GM21529 (cell line): Measurements from ENCODE around the gene EMP1.
A peak's percentile ranks its signal among the peaks of the same experiment; 100 is the strongest.

Source experiments
- ATAC-seq: cut with Tn5 transposase; IDR thresholded peaks from one replicate; pipeline ENCODE4 v1.9.1; 2021; ENCODE audit not compliant: unreplicated experiment

The EMP1 gene, protein sequence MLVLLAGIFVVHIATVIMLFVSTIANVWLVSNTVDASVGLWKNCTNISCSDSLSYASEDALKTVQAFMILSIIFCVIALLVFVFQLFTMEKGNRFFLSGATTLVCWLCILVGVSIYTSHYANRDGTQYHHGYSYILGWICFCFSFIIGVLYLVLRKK

DNA sequence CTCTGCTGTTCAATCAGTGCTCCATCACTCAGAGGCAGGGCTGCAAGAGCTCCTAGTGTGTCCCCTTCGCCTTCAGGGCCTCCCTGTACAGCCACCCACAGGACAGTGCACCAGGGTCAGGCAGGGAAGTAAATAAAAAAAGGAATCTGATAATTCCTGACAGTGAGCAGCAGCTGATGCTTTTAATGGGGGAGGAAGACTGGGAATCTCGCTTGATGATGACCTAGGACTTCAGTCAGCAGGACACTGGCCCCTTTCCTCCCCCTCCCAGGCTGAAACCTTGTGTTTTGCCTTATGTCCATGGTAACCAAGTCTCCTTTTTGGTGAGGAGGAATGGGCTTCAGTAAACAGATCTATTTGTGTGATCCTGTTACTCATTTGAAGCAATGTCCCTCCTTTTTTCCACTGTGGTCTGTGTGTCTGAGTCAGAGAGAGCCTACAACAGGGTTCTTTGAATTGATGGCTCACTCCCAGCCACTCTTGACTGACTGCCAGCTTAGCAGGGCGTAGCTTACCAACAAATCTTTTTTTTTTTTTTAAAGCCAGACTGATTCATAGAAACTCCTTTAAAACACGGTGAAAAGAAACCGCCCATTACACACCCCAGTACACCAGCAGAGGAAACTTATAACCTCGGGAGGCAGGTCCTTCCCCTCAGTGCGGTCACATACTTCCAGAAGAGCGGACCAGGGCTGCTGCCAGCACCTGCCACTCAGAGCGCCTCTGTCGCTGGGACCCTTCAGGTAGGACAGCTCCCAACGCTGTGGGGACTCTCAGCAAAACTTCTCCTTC is at the start of gene EMP1:
EMP1 (plus strand) TSS at position 597 of the 792 bp plus-strand sequence. CDS start 14,785 bp downstream, outside the sequence.
- ATAC-seq = peak; percentile 87

DNA sequence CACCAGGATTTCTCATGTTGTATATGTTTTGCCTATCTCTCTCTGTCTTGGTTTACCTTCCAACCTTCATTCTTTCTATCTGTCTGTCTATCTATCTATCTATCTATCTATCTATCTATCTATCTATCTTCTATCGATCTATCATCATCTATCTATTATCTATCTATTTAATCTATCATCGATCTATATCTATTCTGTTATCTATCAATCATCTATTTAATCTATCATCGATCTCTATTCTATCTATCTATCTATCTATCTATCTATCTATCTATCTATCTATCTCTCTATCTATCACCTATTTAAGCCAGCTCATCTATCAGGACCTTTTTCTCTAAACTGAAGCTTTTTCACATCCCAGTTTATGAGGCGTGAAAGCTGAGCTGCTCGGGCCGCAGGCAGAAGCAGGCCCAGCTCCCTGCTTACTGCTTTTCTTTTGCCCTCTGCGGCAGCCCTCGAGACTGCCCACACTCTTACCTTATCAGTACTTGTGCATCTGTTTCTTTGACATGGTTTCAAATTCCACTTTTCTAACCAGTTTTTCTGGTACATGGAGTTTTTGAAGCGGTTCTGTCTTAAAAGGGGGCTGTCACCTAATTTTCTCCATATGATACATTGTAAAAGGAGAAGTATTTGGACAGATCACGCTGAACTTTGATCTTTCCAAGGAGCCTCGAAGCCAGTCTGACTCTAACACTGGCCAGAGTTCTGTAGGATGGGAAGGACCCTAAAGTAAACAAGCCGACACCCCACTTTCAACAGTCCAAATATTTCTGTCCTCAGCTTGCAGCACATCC is 48.6 kb upstream of the EMP1 start:
- ATAC-seq = no peak

DNA sequence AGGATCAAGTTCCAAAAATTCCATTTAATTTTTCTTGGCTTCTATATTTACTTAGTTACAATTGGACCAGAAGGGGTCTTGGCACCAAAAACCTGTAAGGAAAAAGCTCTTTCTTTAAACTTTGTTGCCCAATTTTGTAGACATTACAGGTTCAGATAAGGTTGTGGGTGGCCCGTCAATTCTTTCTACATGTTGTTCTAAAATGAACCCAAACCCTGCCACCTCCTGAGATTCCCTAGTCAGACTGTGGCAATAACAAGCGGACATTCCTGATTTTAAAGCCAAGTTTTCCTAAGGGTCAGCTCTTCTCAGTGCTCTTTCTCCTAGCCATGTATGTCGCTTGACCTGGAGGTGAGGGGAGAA is 48.1 kb upstream of the EMP1 start:
- ATAC-seq = no peak

DNA sequence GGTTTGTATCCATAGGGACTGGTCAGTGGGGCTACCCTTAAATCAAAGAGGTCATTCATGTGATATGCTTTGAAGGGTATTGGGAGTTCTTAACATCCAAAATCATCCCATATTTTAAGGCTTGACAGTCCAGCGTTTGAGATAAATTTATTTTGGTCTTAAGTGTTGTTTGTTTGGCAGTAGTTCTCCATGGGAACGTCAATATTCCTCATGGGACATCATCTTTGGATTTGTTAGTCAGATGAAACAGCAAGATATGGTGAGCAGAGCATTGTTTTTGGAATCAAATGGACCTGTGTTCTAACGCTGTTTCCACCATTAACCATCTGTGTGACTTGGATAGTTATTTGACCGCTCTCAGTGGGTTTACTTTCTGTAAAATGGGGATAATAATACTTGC is 47.1 kb upstream of the EMP1 start:
- ATAC-seq = no peak

DNA sequence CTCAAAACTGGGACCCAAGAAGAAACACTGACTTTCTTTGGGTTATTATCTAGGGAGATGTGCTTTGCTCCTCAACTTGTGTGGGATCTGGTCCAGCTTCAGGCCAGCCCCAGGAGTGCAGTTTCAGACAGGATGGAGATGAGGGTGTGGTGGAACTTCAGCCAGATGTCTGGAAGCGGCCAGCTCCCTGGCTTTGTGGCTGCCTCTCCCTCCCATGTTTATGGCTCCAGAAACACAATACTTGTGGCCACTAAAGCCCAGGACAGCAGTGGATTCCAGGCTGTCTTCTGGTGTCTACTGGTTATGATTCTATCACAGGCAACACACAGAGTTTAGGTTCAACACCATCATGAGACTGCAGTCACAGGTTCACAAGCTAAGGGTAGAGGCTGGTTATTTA is 44.2 kb upstream of the EMP1 start:
- ATAC-seq = no peak

DNA sequence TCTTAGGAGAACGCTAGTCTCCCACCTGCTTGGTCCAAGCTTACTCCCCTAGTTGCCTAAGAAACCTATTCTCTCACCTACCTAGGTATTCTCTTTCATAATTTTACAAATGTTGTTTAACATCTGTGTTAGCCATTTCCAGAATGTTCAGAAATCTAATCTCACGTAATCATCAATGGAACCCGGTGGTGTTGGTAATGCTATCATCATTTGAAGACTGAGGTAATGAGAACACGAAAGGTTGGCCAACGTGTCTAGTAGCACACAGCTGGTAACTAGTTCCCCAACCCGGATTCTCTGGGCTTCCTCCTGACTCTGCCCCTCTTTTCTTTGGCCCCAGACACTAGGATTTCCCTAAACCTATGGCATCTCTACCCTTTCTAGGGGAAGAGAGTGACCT is 43.8 kb upstream of the EMP1 start:
- no peak for ATAC-seq

DNA sequence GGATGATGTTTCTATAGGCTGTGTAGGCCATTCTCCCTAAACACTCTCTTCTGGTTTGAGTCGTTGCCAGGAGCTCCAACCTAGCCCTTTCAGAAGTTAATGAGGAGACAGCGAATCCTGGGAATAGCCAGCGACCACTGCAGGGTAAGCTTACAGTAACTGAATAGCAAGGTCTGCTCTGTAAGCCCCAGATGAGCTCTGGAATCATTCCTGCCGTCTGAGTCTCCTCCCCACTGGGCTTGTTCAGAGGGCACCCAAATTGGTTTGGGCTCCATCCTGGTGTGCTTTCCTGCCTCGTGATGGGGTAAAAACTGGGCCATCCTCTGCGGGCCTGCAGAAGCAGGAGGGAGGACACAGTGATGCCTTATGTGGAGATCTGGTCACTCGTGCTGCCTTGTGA is 43.3 kb upstream of the EMP1 start:
- ATAC-seq = no peak

DNA sequence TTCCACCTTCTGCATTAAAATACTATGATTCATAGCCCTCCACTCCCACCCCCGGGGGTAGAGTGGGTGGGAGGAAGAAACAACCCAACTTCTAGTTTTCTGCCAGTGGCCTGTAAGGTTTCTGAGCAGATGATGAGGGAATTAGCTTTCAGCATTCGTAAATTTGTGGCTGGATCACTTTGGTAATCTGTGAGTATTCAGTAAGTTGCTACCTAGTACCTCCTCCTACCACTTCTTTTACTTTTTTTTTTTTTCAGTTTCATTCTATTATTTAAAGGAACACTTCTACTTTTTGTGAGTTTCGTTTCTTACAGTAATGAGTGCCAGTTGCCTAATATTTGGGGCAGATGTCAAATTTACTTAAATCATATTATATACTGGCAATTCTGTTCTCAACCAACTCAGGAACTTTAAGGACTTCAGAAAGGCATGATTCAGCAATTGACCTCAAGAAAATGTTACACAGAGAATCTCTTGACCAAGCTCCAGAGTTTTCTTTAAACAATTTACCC is 42.4 kb upstream of the EMP1 start:
- no peak for ATAC-seq

DNA sequence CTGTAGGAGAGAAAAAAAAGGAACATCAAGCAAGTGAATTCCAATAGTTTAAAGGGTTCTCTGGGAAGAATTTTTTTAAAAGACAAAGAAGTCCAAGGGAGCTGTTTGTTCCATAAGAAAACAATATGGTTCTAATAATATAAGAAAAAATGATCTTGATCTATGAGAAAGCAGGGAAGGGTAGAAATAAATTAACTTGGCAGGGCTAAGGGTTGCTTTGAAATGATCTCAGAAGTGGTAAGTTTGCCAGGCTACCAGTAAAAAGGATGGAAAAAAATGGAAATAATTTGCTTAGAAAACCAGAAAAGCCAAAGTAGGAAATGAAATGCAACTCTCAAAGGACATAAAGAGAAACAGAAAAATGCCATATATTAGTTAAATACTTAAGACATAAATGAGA is 41.7 kb upstream of the EMP1 start:
- no peak for ATAC-seq

DNA sequence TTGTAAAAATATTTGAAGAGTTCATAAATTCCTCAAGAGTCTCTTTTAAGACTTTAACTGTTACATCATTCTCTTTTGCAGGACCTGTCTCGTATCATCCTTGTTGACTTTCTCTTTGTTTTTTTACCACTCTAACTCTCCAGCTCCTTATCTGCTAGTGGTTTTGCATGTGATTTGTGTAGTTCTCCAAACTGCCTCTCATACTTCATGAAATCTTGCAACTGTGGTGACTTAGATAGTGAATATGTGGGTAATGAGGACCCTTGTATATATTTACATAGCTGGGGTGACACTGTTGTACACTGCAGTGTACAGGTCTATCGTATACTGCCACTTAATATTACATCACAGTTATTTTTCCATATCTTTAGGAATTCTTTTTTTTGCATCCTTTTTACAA is 40.2 kb upstream of the EMP1 start:
- ATAC-seq = no peak

DNA sequence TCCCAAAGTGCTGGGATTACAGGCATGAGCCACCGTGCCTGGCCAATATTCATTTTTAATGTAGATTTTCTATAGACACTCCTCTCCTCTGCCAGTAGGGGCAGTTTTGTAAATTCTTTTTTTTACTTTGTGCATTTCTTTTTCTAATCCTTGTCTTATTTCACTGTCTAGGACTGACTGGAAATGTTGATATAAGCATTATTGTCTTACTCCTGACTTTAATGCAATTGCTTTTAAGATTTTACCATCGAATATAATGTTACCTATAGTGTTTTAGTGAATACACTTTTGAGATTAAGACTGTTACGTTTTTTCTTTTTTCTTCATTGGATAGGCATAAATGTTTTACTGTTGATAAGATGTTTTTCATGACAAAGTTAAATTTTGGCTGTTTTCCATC is 35.4 kb upstream of the EMP1 start:
- no peak for ATAC-seq

DNA sequence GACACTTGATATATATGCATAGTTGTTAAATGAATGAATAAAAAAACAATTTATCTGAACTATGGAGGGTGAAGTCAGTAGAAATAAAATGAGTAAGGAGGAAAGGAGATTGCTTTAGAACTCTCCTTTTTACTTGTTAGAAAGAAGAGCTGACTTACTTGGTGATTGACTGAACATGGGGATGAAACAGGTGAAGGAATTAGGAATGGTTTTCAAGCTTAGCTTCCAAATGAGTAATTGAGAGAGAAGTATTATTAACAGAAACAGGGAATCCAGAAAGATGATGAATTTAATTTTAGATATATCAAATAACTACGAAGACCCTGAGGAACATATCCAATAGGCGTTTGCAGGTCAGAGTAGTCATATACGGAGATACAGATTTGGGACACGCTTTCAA is 33.6 kb upstream of the EMP1 start:
- ATAC-seq = no peak

DNA sequence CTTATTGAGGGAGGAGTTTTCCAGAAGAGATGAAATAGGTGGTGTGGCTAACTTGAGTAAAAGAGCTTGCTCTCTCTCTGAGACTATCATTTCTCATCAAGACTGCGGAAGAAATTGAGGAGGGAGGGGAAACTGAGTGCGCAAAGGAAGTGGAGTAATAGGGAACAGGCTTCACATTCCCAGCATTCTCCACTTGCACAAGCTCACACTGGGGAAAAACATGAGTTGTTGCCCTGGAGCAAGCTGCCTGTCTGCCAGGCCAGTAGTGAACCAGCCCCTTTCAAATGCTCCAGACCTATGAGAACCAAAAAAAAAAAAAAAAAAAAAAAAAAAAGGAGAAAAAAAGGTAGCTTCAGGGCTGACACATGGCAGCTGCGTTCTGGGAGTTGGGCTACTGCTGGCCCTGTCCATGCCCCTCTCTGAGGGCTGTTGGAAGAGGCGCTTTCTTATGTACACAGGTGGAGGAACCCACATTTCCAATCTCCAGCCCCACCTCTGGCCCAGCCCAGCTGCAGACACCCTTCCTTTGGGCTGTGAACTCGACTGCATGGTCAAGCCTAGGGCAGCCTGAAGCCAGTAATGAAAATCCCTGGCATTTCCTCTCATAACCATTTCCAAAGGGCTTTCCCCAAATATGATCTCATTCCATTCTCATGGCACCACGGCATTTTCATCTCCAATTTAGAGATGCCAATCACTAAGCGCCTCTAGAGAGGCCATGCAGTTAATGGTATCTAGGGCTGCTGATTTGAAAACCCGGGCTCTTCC is 32.5 kb upstream of the EMP1 start:
- no peak for ATAC-seq

DNA sequence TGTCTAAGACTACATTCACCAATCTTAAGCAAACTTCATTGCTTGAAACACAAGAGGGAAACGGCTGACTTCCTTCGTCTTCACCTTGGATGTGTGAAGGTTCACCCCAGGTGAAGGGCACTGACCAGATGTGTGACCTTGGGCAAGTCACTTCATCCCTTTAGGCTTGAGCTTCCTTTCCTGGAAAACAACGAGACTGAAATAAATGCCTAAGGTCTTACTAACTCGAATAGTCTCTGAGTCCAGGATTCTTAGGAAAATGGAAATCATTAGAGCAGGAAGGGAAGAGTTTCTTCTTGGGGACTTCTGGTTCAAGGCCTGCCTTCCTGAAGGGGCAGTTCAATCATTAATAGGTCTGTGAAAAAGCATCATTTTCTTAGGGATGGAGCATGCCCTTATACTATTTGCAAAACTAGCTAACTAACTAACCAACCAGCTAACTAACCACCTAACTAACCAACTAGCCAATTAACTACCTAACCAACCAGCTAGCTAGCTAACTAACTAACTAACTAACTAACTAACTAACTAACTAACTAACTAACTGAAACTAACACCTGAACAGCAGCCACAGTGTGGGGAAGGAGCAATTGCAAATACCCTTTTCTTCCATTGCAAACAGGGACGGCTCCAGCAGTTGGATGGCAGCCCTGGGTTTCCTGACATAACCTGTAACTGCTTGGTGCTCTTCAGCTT is 31.5 kb upstream of the EMP1 start:
- no peak for ATAC-seq

DNA sequence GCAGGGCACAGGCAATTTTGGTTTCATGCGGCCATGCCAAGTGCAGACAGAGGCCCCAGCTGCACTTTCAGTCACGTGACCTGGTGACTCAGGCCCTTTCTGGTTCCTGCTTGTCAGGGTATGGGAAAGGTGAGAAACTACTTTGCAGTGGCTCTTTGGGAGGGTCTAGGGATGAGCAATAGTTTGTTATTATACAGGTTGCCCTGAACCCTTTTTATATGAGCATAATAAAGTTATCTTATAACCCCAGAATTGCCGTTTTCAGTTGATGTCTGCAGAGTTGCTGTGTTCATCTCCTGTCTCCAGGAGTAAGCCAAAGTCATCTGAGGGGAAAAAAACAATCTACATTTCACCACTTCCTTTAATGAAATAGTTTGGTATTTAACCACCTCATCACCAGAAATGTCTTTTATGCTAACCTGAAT is 30.9 kb upstream of the EMP1 start:
- no peak for ATAC-seq

DNA sequence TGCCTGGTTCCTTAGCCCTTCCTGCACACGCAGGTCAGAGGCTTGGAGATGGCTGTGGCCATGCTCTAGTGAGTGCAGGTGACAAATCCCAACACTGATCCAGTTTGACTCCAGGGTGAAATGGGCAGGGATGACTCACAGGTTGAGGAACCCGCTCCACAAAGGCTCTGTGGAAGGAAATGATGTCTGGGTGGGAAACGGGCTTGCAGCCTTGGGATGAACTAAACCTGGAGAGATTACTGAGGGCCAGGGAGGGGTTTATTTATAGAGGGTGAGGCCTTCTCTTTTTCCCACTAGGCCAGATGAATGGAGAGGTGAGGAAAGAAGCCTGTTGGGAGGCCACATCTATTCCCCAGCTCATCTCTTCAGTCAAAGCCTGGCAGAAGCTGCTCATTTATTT is 29.3 kb upstream of the EMP1 start:
- no peak for ATAC-seq

DNA sequence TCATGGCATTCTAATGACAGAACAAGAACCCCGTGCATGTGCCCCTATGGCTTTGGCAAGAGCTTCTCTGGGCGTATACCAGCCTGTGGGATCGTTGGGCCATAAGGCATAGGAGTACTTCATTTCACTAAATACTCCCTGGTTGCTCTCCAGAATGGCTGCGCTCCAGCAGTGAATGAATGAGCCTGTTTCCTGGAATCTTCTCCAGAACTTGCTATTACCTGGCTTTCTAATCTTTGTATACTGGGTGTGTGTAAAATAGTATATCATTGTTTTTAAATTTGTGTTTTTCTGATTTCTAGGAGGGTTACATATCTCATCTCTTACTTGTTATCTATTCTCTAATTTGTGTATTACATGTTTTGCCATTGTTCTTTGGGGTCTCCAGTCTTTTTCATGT is 28.6 kb upstream of the EMP1 start:
- no peak for ATAC-seq

DNA sequence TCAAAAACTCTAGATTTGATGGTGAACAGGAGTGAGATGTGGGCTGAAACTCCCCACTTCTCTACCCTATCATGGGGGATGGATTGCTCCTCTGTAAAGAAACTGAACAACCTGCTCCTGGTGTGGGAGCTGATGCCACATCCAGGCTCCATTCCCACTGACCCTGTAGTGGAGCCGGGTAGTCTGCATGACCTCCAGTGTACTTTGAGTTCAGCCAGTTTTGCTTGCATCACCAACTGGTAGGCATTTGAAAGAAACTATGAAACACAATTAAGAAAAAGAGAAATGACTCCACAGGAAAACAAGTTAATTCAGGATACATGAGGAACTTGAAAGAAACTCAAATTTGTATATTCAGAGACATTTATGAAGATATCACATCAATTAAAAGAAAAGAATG is 27.3 kb upstream of the EMP1 start:
- ATAC-seq = no peak

DNA sequence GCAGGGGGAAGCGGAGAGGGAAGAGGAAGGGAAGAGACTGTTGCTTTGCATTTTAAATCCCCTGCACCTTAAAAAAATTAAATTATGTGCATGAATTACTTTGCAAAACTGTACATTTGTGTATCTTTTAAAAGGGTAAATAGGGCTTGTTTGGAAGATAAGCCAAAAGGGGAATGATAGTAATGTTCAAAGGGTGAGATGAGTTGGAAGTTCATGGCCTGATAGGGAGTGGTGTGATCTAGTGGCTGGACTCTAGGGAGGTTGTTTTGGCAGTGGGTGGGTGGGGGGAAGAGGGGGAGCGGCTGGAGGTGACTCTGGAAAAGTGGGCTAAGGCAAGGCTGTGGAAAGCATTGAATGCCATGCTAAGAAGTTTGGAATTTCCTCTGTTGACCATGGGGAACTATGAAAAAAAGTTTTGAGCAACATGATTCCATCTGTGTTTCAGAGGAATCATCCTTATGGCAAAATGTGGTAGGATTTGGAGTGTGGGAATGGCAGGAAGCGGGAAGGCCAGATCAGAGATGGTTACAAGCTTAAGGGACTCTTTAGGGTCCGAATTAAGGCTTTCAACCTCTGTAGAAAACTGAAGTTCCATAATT is 25.5 kb upstream of the EMP1 start:
- no peak for ATAC-seq
